Measurements from ENCODE around the gene TNRC6B.

DNA sequence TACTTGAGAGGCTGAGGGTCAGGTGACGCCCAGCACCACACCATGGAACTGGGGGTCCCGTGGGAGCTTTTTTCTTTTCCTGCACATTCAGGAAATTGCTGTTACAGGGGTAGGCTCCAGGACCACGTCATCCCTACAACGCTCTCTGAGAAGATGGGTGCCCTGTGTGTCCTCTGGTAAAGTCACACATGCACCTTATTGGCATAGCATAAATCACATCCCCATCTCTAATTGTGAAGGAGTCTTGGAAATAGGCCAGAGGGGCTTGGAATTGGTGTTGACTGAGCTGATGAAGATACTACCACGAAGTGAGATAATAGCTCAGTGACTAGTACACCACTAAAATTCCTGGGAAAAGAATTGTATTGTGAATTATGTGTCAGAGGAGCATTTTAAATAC is 57.6 kb downstream of the TNRC6B start:
- TF ChIP-seq NFRKB (IDR thresholded peaks at IDR 0.05) (no peak), TARDBP (IDR thresholded peaks at IDR 0.05) (no peak), FOXK2 (IDR thresholded peaks at IDR 0.05) (no peak), BHLHE40 (IDR thresholded peaks at IDR 0.05; ENCODE audit: borderline replicate concordance) (no peak), FOXM1 (IDR thresholded peaks at IDR 0.05; ENCODE audit: borderline replicate concordance) (no peak), SUZ12 (IDR thresholded peaks at IDR 0.05) (no peak), PKNOX1 (IDR thresholded peaks at IDR 0.05) (no peak), SP1 (IDR thresholded peaks at IDR 0.05) (no peak), L3MBTL2 (conservative IDR thresholded peaks at IDR 0.05) (no peak), FOXA1 (IDR thresholded peaks at IDR 0.05) (no peak)

Data from HEK293T (cell line).